ENCODE results near the gene KLHL3.

The KLHL3 gene

GRCh38 chr5:137743031-137743640 lies 7.2 kb upstream of the KLHL3 start:
- DNase-seq (ENCODE audit: low spot score) = no peak

GRCh38 chr5:137741718-137742117 lies 5.8 kb upstream of the KLHL3 start:
- DNase-seq (ENCODE audit: low spot score) = no peak

GRCh38 chr5:137739737-137740136 lies 3.8 kb upstream of the KLHL3 start:
- DNase-seq (ENCODE audit: low spot score) = no peak

- DNase-seq (ENCODE audit: low spot score) = no peak
Measured at GRCh38 chr5:137738947-137739346, 3.1 kb upstream of the KLHL3 start.

- no peak for DNase-seq (ENCODE audit: low spot score)
Measured at GRCh38 chr5:137737349-137738131, 1.7 kb upstream of the KLHL3 start.

GRCh38 chr5:137736496-137736895 lies 607 bp upstream of the KLHL3 start:
- no peak for DNase-seq (ENCODE audit: low spot score)

- no peak for DNase-seq (ENCODE audit: low spot score)
Measured at GRCh38 chr5:137734962-137735554, 831 bp downstream of the KLHL3 start.

GRCh38 chr5:137734331-137734730 lies 1.6 kb downstream of the KLHL3 start:
- no peak for DNase-seq (ENCODE audit: low spot score)

- no peak for DNase-seq (ENCODE audit: low spot score)
Measured at GRCh38 chr5:137733922-137734321, 2.0 kb downstream of the KLHL3 start.

- no peak for DNase-seq (ENCODE audit: low spot score)
Measured at GRCh38 chr5:137733006-137733405, 2.9 kb downstream of the KLHL3 start.

- DNase-seq (ENCODE audit: low spot score) = no peak
Measured at GRCh38 chr5:137731176-137731575, 4.7 kb downstream of the KLHL3 start.

- DNase-seq (ENCODE audit: low spot score) = no peak
Measured at GRCh38 chr5:137730336-137730735, 5.6 kb downstream of the KLHL3 start.

- no peak for DNase-seq (ENCODE audit: low spot score)
Measured at GRCh38 chr5:137728048-137728447, 7.8 kb downstream of the KLHL3 start.

GRCh38 chr5:137727623-137728022 lies 8.3 kb downstream of the KLHL3 start:
- DNase-seq (ENCODE audit: low spot score) = no peak

GRCh38 chr5:137724251-137724650 lies 11.6 kb downstream of the KLHL3 start:
- DNase-seq (ENCODE audit: low spot score) = no peak

- DNase-seq (ENCODE audit: low spot score) = no peak
Measured at GRCh38 chr5:137718611-137719010, 17.3 kb downstream of the KLHL3 start.

GRCh38 chr5:137716337-137716736 lies 19.6 kb downstream of the KLHL3 start:
- no peak for DNase-seq (ENCODE audit: low spot score)

- no peak for DNase-seq (ENCODE audit: low spot score)
Measured at GRCh38 chr5:137715456-137715855, 20.4 kb downstream of the KLHL3 start.

GRCh38 chr5:137714946-137715345 lies 20.9 kb downstream of the KLHL3 start:
- no peak for DNase-seq (ENCODE audit: low spot score)

GRCh38 chr5:137714494-137714893 lies 21.4 kb downstream of the KLHL3 start:
- DNase-seq (ENCODE audit: low spot score) = no peak

- DNase-seq (ENCODE audit: low spot score) = no peak
Measured at GRCh38 chr5:137712139-137712667, 23.7 kb downstream of the KLHL3 start.

GRCh38 chr5:137710086-137710485 lies 25.8 kb downstream of the KLHL3 start:
- no peak for DNase-seq (ENCODE audit: low spot score)
